Ovary (tissue), 9 donors: ENCODE data around the gene PTGR1. TPM values are rescaled to one million over a fixed set of nuclear protein-coding genes. Genes with fewer than 3 reads are reported as not detected.

Source experiments
- DNase-seq, 5 donors: peaks; one replicate each; pipeline ENCODE4 v3.0.0-alpha.2; 2019 to 2020
- H3K27ac ChIP-seq, 2 donors: fragments of 200-600 bp; one replicate each; pipeline versions ENCODE4 v1.5.1 to v1.8.0; 2019 to 2022
- H3K27me3 ChIP-seq: fragments of 200-600 bp; one replicate; pipeline ENCODE4 v1.8.0; 2022
- H3K36me3 ChIP-seq: fragments of 200-600 bp; sonication (generic); one replicate; pipeline ENCODE4 v1.5.1; 2019
- H3K4me1 ChIP-seq: one replicate; pipeline ENCODE4 v1.8.1; 2013; ENCODE audit warnings: mild to moderate bottlenecking, moderate library complexity; ENCODE audit not compliant: insufficient read depth
- H3K4me3 ChIP-seq: fragments of 200-600 bp; sonication (generic); one replicate; pipeline ENCODE4 v1.5.1; 2017
- H3K9me3 ChIP-seq, 2 donors: fragments of 200-600 bp in 1 of 2; sonication (generic) in 1 of 2; one replicate each; pipeline versions ENCODE4 v1.5.1 to v1.8.1; 2013 to 2019; ENCODE audit warnings: mild to moderate bottlenecking in 1 of 2, moderate library complexity in 1 of 2
- EP300 ChIP-seq: sonication (generic); formaldehyde crosslinking; IDR thresholded peaks from one replicate; pipeline ENCODE4 v1.6.1; 2017; ENCODE audit warnings: antibody characterized with exemption
- POLR2A ChIP-seq: fragments of 450-650 bp; IDR thresholded peaks from one replicate; pipeline ENCODE4 v1.6.1; 2017; ENCODE audit warnings: antibody characterized with exemption, mild to moderate bottlenecking, moderate library complexity
- intact Hi-C, 4 donors: fragments of 100-400 bp; cut with DNase I; formaldehyde crosslinking; loops; one replicate each; pipeline versions ENCODE4 v1.11.0 to v1.15.1; 2022 to 2023
- polyA plus RNA-seq, 2 donors: library from polyadenylated mRNA; stranded (reverse); fragments of 200-250 nt in 1 of 2; fragments of 350-450 nt in 1 of 2; fragmentation: Illumina TruSeq in 1 of 2; extraction: RNeasy Lipid Tissue Mini Kit (QIAGEN cat#74804) in 1 of 2; gene quantifications; one replicate each; pipeline ENCODE4 v1.2.3, GENCODE V29; 2013 to 2014
- total RNA-seq, 7 donors: library from RNA; depleted of rRNA in 2 of 7; stranded (reverse); fragments of >200 nt in 2 of 7; fragmentation: NEBNext Ultra II Directional in 3 of 7; extraction: Animal tissue kit (Norgen Biotek cat#: 25700) in 3 of 7; gene quantifications; one replicate each; pipeline versions ENCODE4 v1.1.0 to v1.2.4, GENCODE V29; 2016 to 2023
- TF ChIP-seq, protein P1 (sequence below), 3 donors: fragments of 450-650 bp in 2 of 3; fragments of 200-600 bp in 1 of 3; IDR thresholded peaks; one replicate each; pipeline versions ENCODE4 v1.5.1 to v1.8.0; 2016 to 2022; ENCODE audit warnings: antibody characterized with exemption in 3 of 3, mild to moderate bottlenecking in 1 of 3
- donor health status: DM: no; HTN: no; CAD: no; lungs with moderate emphysema.
- donor health status: DM: no; HTN: no; CAD: no.
- donor health status: Bipolar disorder and iron deficiency.
- donor health status: DM: yes; HTN: yes; CAD: no.
- donor health status: DM: no; HTN: no; CAD: no.
- donor health status: DM: yes; HTN: yes; CAD: no.

The PTGR1 gene
- total and polyA plus RNA-seq, 9 donors: 7.3 to 45.3 (median 29.8) TPM

DNA sequence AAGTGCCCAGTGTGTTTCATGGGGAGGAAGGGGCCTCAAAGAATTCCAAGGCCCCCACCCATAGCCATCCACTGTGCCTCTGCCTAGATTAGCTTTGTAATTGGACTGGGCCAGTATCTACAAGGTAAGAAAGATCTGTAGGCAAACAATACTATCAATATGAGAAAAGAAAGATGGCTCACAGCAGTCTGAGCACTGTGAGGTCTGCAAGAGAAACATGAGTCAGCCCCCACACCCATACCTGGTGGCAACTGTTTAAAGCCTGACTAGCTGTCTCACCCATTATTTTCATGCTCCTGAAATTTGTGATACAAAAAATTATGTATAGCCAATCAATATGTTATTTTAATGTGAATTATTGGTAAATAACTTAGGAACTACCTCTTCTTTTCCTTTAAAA is 84.5 kb downstream of the PTGR1 start:
- no peaks in the 10 kb centered on the region for H3K9me3 ChIP-seq
- intact Hi-C loops: no loop called here
- H3K27me3 ChIP-seq: no peaks in the 10 kb centered on the region
- no peak overlapping the region for H3K27ac ChIP-seq
- TF ChIP-seq POLR2A: no peak
- no peak for TF ChIP-seq EP300
- TF ChIP-seq, protein P1, sequence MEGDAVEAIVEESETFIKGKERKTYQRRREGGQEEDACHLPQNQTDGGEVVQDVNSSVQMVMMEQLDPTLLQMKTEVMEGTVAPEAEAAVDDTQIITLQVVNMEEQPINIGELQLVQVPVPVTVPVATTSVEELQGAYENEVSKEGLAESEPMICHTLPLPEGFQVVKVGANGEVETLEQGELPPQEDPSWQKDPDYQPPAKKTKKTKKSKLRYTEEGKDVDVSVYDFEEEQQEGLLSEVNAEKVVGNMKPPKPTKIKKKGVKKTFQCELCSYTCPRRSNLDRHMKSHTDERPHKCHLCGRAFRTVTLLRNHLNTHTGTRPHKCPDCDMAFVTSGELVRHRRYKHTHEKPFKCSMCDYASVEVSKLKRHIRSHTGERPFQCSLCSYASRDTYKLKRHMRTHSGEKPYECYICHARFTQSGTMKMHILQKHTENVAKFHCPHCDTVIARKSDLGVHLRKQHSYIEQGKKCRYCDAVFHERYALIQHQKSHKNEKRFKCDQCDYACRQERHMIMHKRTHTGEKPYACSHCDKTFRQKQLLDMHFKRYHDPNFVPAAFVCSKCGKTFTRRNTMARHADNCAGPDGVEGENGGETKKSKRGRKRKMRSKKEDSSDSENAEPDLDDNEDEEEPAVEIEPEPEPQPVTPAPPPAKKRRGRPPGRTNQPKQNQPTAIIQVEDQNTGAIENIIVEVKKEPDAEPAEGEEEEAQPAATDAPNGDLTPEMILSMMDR (IDR thresholded peaks at IDR 0.05): no peak
- H3K4me3 ChIP-seq: no peak overlapping the region
- no peak for DNase-seq
- no peaks in the 10 kb centered on the region for H3K4me1 ChIP-seq
- no peaks in the 10 kb centered on the region for H3K36me3 ChIP-seq

Other genes with a start within 250 kb of the PTGR1 start
- 10 to 100 TPM; 51.3 to 97.6 (median 89.1) TPM for gene ECPAS, start 115.3 kb downstream of the PTGR1 start, total RNA-seq
- gene ECPAS, start 115.3 kb downstream of the PTGR1 start, polyA plus RNA-seq: 10 to 100 TPM; 23.5 to 55.9 TPM
- gene ZNF483, start 74.5 kb downstream of the PTGR1 start, total RNA-seq: 10 to 100 TPM; 21.1 to 55.5 (median 34.5) TPM
- gene ZNF483, start 74.5 kb downstream of the PTGR1 start, polyA plus RNA-seq: 1 to 10 TPM; 3.2 to 5.0 TPM
- 10 to 100 TPM in 1 of 7 donors, 1 to 10 TPM in 6; 5.3 to 12.3 (median 7.9) TPM for gene DNAJC25, start 31.7 kb upstream of the PTGR1 start, total RNA-seq
- 1 to 10 TPM; 5.5 to 8.9 TPM for gene DNAJC25, start 31.7 kb upstream of the PTGR1 start, polyA plus RNA-seq
- gene GNG10, start 62.0 kb upstream of the PTGR1 start, total RNA-seq: 10 to 100 TPM; 19.8 to 45.8 (median 31.0) TPM
- gene GNG10, start 62.0 kb upstream of the PTGR1 start, polyA plus RNA-seq: 10 to 100 TPM; 23.5 to 29.3 TPM
- 1 to 10 TPM in 1 of 7 donors, under 1 TPM in 1, not detected in 5; 0.05 to 1.0 TPM for gene SHOC1, start 195.3 kb upstream of the PTGR1 start, total RNA-seq
- gene SHOC1, start 195.3 kb upstream of the PTGR1 start, polyA plus RNA-seq: under 1 TPM; 0.02 to 0.15 TPM